HG03196 (cell line): ENCODE measurements around the gene SPX.

ENCODE experiments used
- ATAC-seq: cut with Tn5 transposase; IDR thresholded peaks from one replicate; pipeline ENCODE4 v1.9.1; 2021; ENCODE audit not compliant: unreplicated experiment

The SPX gene, protein sequence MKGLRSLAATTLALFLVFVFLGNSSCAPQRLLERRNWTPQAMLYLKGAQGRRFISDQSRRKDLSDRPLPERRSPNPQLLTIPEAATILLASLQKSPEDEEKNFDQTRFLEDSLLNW

DNA sequence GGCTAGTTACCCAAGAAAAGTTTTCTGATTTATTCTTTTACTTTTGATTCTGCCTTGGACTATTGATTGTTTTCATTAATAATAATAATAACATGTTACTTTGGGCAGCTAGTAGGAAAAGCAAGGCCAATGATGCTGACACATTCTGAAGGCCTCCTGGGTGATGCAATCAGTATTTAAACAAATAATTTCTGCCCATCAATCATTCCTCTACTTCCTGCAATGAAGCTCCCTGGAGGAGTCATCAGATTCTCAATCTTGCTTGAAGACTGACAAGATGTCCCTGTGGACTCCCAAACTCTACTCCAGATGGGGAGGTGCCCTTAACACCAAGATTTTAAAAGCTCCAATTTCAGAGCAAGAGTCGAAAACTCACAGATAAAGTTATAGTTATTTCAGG is at the start of gene SPX:
Gene SPX (plus strand): TSS at position 244 of the 400 bp plus-strand sequence. CDS start 177 bp downstream, outside the sequence.
- no peak for ATAC-seq

DNA sequence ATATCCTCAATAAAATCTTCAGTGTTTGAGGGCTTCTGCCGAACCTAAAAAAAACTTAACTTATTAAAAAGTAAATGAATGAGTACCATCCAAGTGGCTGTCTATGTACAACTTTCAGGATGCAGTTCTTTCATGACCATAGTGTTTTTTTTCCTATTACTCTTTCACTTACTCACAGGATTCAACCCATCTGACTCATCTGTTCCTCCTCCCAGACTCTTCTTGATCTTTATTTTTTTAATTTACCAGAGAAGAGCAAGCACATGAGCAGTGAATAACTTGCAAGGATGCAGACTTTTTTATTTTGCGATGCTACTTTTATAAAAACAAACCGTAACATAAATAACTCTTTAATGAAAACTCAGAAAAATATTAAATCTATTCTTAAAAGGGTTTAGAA is 49.1 kb upstream of the SPX start:
- no peak for ATAC-seq

DNA sequence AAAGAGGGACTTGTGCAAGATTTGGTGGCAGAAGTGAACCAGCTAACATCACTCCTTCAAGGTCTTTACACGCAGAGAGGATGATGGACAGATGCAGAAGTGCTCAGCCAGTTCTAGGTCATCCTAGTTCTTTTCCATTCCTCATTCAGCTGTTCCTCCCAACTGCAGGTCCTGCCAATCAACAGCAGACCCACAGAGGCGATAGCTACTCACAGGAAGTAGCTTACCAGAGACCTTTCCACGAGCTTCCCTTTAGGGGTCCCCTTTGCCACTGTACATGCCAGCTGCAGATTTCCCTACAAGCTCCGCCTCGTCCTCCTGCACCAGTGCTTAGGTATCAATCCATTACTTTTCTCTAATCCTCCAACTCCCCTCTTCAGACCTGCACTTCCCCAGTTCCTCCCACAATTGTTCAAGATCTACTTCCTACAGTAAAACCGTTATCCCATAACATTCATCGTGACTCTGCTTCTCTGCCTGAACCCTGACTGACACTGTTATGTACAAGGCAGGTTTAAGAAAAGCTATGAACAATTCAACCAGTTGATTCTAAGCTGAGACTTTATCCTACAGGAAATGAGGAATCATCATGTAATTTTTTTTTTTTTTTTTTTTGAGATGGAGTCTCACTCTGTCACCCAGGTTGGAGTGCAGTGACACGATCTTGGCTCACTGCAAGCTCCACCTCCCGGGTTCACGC is 47.2 kb upstream of the SPX start:
- no peak for ATAC-seq

DNA sequence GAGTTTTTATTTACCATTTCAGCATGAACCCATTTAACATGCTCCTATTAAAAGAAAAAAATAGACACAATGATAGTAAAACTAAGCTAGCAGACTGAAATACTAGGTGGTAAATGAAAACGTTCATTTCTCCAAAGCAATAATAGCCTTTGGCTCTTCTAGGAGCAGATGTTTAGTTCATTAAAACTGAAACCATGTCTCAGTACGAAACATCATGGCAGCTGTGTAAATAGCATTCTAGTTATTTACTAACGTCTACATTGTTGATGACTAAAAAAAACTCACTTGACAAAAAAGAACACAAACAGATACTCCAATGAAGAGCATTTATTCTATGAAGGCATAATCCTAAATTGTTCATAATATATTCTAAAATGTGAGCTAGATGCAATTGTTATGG is 42.6 kb upstream of the SPX start:
- no peak for ATAC-seq

DNA sequence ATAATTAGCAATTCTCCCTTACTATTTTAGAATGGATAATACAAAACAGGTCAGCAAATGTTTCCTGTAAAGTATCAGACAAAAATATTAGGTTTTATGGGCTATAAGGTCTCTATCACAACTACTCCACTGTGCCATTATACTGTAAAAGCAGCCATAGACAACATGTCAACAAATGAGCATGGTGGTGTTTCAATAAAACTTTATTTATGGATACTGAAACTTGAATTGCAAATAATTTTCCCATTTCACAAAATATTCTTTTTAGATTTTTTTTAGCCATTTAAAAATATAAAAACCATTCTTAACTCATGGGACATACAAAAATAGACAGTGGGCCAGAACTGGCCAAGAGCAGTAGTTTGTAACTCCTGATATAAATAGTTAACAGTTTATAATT is 40.1 kb upstream of the SPX start:
- ATAC-seq: no peak

DNA sequence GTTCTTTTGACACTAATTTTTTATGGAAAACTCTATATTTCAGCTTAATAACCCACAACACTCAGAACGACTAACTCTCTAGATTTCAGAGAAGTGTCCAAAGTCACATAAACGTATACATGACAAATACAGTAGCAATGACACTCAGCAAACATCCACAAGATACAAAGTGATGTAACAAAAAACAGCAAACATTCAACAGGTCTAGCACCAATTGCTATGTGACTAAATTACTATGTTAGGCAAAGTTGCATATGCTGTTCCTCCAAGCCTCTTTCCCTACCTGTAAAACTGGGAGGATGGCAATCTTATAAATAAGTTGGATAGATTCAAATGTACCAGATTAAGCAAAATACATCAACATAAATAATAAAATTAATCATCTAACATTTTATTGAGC is 26.3 kb upstream of the SPX start:
- no peak for ATAC-seq

DNA sequence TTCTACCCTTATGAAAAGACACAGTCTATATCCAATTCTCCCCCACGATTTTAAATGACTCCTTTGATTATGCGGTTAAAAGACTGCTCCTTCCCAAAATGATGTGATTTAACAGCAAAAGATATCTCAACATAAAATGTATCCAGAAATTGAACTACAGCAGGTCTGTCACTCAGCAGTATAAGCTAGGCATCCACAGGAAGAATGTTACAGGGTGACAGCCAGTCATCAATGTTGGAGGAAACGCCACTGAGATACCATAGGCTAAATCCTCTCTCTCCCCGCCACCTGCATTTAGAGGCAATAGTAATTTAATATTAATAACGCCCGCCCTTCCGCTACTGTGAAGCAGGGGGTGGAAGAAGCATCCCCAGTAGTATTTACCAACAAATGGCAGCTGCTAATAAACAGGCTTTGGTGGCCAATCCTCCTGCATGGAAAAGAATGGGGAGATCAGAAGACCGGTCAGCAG is 25.3 kb upstream of the SPX start:
- peak; percentile 3 for ATAC-seq

DNA sequence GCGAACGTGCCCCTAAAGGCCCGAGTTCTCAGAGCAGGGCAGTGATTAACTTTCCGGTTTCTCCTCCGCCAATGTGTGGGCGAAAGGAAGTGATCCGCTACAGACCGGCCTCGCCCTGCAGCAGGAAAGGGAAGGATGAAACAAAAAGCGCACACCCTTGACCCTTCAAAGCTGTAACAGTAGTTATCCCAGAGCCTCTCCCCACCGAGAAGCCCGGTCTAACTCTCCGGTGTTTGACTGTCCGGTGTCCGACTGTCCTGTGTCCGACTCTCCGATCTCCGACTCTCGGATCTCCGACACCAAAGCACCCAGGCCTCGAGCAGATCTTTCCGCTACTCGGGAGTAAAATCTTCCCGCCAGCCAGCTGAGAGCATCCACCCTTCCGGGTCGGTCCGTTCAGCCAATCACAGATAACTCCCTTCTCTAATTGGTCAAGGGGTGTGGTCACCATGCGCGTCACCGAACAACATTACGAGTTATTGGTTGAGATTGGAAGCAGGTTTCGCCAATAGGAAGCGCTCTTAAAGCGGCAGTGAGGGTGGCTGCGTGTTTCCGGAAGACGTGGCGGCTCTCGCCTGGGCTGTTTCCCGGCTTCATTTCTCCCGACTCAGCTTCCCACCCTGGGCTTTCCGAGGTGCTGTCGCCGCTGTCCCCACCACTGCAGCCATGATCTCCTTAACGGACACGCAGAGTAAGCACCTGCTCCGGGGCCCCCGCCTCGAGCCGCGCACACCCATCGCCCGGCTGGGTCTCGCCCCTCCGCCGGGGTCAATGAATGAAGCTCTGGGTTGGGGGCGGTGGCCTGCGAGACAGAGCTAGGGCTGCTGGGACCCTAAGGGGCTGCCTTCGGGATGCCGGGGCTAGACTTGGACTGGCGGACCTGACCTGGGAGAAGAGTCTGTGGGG is 24.6 kb upstream of the SPX start, which contains the start of the genes GOLT1B and RECQL:
Gene GOLT1B (plus strand): TSS at position 532 of the 906 bp plus-strand sequence. CDS start 135 bp downstream, at position 667.
Gene RECQL (minus strand): TSS at position 378 of the 906 bp plus-strand sequence. CDS start 2,065 bp downstream, outside the sequence.
- ATAC-seq: peak; percentile 99

DNA sequence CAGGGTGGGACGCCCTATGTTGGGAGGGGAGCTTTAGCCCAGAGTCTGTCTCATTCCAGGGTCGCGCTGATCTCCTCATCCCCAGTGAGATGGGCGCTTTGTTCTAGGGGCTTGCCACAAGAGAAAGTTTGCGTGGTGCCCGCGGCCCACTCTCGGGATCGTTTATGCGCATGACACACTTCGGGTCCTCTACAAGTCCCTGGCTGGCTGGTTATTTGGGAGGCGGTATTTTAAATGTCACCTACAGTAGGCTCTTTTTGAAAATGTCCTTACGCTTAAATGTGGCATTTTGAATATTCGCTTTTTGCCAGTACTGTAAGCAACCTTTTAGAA is 24.0 kb upstream of the SPX start:
- ATAC-seq: peak; percentile 5

DNA sequence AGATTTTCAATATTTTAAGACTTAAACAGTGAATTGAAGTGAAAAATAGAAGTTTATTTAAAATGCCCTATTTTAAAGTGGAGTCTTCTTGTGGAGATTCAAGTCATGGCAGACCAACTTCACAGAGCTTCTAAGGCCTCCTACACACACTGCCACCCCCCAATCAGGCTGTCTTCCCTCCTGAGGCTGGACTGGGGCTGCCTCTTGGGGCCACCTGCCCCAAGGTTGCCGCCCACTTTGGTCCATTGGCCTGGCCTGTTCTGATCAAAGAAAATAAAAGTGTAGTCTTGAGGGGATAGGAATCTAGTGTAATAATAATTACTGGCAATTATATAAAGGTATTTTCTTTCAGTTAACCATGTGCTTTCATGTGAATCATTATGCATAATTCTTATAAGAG is 23.2 kb upstream of the SPX start:
- no peak for ATAC-seq

DNA sequence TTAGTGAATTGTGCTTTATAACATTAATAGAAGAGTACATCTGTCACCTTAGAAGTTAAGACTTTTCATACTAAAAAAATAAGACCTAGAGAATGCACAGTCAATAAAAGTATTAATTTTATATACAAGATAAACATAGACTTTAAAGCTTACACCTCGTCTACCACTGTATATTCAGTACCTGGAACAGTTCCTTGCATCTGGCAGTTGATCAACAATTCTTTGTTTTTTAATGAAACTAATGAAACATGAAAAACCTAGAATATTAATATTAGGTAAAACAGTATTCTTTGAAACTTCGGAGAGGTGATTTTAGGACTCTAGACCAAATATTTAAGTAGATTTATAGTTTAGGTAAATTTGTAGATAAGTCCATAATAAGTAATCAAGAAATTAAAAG is 20.2 kb upstream of the SPX start:
- no peak for ATAC-seq

DNA sequence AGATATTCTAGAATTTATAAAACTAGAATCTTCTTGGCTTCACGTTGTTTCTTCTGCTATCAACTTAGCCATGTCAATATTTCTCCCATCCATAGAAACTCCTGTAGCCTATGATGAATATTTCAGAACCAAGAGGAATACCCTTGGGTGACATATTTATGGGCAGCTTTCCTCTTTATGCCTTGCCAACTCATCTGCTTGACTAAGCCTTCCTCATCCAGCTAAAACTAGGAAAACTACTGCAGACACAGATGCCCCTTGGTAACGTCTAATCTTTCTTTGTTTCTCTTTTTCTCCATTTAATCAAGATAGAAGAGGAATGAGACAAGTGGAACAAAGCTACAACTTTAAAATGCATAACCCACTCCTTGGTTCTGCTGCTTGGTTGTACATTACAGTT is 18.2 kb upstream of the SPX start:
- ATAC-seq: no peak

DNA sequence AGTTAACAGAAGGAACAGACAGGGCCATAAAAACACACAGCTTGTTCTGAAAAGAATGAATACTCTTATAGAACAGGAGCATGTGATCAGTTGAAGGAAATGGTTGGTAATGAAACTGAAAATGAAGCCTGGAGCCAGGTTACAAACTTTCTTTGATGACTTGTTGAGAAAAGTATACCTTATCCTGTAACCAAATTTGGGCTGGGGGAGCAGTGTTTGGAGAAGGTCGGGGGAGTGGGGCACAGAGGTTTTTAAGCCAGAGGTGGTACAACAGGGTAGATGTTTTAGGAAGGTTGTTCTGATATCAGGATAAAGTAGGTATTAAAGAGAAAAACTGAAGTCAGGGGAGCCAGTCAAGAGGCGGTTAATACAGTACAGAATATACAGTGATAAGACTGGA is 16.3 kb upstream of the SPX start:
- ATAC-seq: peak; percentile 92

DNA sequence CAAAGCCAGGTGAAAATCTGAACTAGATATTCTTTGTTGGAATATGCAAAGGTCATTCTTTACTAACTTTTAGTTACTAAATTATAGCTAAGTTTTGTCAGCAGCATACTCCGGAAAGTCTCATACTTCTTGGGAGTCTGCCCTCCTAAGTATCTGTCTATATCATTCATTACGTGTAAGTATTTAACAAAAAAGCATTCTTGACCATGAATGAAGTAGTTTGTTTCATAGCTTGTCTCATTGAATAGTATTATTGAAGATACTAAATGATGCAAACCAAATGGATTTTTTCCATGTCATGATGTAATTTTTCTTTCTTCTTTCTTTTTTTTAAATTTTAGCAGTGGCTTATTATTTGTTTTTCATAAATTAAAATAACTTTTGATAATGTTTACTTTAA is 9.8 kb upstream of the SPX start:
- no peak for ATAC-seq

DNA sequence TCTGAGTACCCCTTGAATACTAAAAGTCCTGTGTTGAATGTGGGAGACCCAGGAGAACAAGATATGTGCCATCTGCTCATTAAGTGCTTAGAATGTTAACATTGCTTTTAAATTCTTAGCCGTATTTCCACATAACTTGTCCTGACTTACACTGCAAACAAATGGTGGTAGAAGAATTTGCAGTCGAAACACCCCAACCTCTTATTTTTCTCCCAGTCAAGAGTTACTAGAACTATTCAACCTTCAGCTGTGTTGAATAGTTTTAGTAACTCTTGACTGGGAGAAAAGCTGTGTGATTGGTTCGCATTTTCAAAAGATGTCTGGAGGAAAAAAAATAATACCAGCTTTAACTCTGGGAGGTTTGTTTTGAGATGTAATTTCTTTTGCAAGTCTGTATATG is 7.6 kb upstream of the SPX start:
- ATAC-seq: no peak

DNA sequence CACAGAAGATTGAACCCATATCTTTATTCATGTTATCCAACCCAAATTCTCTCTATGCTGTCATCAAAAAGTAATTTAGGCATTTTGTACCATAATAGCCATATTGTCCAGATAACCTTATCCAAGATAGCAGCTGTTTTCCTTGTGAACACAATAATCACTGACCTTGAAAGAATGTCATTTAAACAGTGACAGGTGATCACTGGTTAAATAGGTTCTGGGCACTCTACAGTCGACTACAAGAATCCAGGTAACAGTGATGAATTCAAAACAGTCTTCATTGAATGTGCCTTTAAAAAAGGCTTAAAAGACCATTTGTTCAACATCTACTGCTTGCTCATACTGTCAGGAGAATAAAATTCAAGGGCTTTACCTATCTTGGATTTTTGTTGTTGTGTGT is 4.6 kb upstream of the SPX start:
- no peak for ATAC-seq

DNA sequence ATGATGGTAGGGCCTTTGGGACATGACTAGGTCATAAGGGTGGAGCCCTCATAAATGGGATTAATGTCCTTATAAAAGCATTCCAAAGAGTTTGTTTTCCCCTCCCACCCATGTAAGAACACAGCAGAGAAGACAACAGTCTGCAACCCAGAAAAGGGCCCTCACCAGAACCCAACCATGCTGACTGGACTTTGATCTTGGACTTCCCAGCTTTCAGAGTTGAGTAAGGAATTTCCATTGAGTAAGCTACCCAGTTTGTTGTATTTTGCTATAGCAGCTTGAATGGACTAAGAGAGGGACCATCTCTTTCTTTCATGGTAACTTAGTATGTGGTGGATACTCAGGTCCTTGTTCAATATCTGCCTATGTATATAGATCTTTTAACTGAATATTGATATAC is 2.9 kb upstream of the SPX start:
- no peak for ATAC-seq

DNA sequence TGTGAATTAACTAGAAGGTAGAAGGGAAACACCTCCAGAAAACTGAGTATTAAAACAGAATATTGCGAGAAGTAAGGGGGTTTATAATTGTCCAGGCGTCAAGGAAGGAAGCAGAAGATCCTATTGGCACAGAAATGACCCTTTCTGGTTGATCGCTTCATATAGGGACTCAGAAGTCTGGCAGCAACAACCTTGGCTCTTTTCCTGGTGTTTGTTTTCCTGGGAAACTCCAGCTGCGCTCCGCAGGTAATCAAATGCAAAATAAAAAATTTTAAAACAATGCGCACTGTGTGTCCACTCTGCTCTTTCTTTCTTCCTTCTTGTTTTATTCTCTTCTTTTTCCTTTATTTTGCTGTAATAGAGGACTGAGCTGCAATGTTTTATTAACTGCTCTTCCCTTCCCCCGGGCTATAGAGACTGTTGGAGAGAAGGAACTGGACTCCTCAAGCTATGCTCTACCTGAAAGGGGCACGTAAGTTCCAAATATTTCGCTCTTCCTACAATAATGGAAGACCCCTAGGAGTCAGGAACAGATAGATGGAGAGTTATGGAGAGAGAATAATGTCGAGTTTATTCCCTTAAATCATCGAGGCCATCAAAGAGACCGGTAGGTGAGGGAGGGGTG is 737 bp downstream of the SPX start:
- no peak for ATAC-seq

DNA sequence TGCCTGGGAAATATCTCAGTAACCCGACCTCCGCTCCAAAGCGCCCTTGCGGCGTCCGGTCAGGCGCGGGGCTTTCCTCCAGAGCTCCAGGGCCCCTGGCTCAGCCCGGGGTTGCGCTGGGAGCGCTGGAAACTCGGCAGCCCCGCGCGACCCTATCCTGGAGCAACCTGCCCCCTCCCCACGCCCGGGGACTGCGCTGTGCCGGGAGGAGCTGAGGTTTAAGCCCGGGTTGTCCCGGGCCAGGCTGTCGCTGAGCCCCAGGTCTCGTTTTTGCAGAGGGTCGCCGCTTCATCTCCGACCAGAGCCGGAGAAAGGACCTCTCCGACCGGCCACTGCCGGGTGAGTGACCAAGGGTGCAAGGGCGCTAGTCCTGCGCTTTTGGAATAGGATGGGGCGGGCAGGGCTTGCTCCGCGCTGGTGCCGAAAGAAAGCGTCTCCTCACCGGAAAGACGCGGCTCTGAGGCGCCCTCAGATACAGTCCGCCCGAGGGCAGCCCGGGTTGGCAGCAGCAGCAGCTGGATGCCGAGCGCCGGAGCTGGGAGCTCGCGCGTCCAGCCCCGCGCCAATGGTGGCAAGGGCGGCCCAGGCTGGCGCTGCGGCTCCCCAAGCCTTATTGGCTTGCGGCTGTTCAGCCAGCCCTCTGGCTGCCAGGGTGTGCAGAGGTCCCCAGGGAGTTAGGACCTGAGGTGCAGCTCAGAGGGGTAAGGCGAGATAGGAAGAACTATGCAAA is 1.5 kb downstream of the SPX start:
- ATAC-seq: peak; percentile 98

DNA sequence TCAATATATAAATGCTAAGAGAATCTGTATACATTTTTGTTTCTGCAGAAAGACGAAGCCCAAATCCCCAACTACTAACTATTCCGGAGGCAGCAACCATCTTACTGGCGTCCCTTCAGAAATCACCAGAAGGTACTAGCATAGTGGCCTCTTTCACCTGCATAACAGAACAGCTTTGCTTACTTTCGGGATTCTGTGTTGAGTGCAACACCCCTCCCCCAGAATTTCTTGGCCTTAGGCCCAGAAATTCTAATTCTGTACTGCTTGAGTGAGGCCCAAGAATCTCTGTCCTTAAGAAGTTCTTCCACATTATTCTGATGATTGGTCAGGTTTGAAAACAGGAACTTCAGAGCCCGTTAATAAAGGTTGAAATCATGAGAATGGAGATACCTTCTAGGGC is 2.9 kb downstream of the SPX start:
- ATAC-seq: no peak

DNA sequence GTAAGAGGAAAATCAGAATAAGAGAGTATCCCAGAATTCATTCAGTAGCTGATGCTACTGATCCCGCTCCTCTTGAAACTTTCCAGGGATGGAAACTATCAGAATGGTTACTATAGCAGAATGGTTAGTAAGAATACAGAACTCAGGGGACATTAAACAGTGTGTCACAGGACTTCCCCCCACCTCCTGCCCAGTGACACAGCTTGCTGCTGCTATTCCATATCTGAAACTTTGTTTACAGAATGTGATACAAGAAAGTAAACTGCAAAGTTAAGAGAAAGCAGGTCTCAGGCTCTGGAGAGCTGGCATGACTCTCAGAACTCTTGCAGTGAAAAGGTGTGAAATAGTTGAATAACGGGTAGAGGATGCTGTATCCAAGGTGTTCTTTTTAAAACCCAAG is 3.4 kb downstream of the SPX start:
- no peak for ATAC-seq
